ENCODE results near the gene SCNN1B.
"Not testable (repeated sequence)": the region's sequence is repeated elsewhere in the genome, so short reads cannot be mapped to it uniquely, and the experiment has no call there.

Gene SCNN1B, protein sequence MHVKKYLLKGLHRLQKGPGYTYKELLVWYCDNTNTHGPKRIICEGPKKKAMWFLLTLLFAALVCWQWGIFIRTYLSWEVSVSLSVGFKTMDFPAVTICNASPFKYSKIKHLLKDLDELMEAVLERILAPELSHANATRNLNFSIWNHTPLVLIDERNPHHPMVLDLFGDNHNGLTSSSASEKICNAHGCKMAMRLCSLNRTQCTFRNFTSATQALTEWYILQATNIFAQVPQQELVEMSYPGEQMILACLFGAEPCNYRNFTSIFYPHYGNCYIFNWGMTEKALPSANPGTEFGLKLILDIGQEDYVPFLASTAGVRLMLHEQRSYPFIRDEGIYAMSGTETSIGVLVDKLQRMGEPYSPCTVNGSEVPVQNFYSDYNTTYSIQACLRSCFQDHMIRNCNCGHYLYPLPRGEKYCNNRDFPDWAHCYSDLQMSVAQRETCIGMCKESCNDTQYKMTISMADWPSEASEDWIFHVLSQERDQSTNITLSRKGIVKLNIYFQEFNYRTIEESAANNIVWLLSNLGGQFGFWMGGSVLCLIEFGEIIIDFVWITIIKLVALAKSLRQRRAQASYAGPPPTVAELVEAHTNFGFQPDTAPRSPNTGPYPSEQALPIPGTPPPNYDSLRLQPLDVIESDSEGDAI

DNA sequence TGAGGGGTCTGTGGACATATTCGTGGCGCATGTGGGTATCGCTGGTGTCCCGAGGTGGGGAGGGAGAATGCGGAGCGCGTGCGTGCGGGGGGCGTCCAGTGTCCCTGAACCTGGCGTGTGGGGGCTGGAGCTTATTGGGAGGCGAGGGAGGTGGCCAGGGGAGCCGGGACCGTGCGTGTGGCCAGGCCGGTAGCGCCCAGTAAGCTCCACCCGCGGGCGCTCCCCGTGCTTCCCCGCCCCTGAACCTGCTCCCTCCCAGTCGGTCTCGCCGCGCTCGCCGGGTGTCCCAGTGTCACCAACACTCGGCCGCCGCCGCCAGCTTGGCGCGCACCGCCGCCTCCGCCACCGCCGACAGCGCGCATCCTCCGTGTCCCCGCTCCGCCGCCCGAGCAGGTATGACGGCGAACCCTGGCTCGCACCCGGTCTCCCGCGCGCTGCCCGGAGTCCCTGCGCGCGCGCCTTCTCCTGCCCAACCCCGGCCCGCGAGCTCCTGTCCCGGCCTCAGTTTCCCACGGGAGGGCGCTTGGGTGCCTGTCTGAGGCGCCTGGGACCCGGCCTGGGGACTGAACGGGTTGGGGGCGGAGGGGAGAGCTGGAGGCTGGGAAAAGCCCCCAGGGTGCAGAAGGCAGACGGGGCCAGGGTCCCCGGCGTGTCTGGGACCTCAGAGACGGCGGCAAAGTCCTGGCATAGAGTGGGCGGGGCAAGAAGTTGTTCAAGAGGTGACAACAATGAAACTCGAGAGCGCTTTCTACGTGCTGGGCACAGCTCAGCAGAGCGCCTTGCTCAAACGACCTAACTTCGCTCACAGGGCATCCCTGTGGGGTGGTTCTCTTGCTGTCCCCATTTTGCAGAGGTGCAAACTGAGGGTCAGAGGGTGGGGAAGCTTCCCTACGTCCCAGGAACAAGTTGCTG lies at the start of gene SCNN1B:
Gene SCNN1B, plus strand, starts transcription at position 258 of the 912 bp plus-strand sequence. CDS start 46,298 bp downstream, outside the sequence.
- DNase-seq (ENCODE audit: low read depth), result no peak

DNA sequence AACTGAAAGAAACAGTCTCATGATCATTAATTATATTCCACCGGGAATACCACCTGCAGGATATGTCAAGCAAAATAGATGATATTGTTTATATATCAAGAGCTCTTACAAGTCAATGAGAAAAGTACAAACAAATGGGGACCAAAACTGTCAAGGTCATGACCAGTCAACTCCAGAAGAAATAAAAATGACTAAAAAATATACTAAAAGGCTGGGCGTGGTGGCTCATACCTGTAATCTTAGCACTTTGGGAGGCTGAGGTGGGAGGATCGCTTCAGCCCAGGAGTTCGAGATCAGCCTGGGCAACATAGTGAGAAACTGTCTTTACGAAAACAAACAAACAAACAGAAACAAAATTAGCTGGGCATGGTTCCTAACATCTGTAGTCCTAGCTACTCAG lies 49.8 kb upstream of the SCNN1B start:
- no peak for DNase-seq (ENCODE audit: low read depth)

- DNase-seq (ENCODE audit: low read depth), result not testable (repeated sequence)
These were observed 48.5 kb upstream of the SCNN1B start for GRCh38 chr16:23253650-23254049.

DNA sequence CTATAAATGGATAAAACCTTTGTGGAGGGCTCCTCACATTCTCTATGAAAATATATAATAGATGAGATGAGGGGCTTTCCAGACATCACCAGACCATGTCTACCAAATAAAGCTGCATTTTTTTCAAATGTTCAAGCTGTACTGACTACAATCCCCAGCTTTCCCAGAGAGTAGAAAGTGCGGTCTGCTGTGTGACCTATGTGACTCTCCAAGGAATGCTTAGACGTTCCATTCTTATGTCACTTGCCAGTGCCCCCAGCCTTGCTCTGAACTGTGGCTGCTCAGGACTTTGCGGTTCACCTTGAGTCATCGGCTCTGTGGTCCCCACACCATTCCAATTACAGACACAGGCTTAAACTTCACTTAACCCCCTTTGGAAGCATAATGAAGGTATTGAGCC lies 47.8 kb upstream of the SCNN1B start:
- DNase-seq (ENCODE audit: low read depth), result peak; percentile 61

- no peak for DNase-seq (ENCODE audit: low read depth)
These were observed 47.1 kb upstream of the SCNN1B start for GRCh38 chr16:23255000-23255399.

DNA sequence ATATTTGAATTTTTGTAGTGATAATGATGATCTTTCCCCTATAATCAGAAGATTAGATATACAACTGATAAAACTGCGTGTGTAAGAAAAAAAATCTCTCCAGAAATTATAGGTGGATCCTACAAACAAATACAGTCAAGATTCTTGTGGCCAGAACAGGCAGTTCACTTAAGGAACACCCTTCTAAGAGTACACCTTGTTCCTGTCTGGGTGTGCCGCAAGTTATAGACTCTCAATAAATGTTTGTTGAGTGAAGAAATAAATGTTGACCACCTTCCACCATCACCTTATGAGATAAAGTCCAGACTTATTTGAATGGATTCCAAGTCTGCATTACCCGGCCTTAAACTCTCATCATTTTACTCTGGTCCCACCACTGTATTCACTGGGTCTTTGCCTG lies 45.7 kb upstream of the SCNN1B start:
- no peak for DNase-seq (ENCODE audit: low read depth)

DNA sequence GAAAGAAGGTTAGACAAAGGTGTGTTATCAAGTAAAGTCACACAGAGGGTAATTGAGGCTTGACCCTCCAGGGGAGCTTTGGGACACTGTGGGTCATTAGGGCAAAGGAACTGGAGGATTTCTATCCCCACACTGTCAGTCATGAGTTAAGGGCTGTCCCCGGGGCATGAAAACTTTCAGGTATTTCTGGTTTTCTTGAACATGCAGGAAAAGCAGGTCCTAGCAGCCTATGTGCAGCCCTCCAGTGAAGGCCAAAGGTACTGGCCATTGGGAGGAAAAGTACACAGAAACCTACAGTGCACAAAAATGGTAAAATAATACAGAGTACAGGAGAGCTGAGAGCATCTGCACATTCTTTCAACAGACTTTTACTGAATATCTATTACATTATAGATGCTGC lies 44.4 kb upstream of the SCNN1B start:
- no peak for DNase-seq (ENCODE audit: low read depth)

GRCh38 chr16:23258919-23259237 lies 43.2 kb upstream of the SCNN1B start:
- DNase-seq (ENCODE audit: low read depth), result no peak

- no peak for DNase-seq (ENCODE audit: low read depth)
These were observed 34.5 kb upstream of the SCNN1B start for GRCh38 chr16:23267647-23268046.

DNA sequence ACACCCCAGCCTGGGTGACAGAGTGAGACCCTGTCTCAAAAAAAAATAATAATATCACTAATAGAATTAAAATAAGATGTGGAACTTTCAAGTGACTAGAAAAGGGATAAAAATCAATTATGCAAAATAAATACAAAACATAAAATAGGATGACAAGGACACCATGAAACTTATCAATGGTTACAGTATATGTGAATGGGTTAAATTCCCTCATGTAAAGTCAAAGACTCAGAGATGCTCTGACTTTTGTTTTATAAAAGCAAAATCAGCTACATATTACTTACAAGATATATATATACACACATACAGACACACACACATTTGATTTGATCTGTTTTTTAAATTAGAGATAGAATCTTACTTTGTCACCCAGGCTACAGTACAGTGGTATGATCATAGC lies 33.5 kb upstream of the SCNN1B start:
- DNase-seq (ENCODE audit: low read depth), result no peak

- no peak for DNase-seq (ENCODE audit: low read depth)
These were observed 32.7 kb upstream of the SCNN1B start for GRCh38 chr16:23269248-23269953.

- DNase-seq (ENCODE audit: low read depth), result no peak
These were observed 31.4 kb upstream of the SCNN1B start for GRCh38 chr16:23270654-23271053.

- DNase-seq (ENCODE audit: low read depth), result peak; percentile 5
These were observed 27.1 kb upstream of the SCNN1B start for GRCh38 chr16:23274968-23275367.

DNA sequence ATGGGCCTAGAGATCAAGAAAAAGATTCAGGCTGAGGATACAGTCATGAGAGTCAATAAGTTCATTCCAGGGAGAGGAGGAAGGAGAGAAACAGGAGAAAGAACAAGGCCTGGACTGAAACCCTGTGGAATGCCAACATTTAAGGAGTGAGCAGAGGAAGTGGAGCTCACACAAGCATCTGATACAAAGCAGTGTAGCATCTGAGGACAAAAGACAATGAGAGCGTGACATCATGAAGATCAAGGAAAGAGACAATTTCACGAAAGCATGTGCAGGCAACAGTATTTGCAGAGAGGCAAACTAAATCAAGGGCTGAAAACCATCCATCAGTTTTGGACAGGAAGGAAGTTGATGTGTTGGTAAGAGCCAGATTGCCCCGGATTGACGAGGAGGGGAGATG lies 25.3 kb upstream of the SCNN1B start:
- DNase-seq (ENCODE audit: low read depth), result no peak

GRCh38 chr16:23278031-23278430 lies 24.1 kb upstream of the SCNN1B start:
- no peak for DNase-seq (ENCODE audit: low read depth)

DNA sequence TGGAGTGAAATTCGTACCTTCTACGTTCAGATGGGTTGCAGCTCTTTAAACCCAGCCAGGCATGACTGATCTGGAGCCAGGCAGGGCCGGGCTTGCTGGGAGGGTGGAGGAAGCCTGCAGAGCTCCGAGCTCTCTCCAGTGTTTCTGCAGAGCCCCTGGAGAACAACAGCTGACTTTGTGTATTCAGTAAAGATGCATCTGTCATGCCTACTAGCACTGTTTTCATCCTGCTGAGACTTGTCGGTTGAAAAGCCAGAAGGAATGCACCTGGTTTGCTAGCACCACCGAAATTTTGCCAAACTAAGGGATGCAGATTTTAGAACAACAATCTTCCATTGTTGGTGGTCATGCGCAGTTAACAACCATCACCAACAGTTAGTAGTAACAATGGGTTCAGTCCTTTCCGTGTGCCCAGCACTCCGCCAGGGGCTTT lies 22.4 kb upstream of the SCNN1B start:
- DNase-seq (ENCODE audit: low read depth), result no peak

GRCh38 chr16:23280483-23280967 lies 21.6 kb upstream of the SCNN1B start:
- peak; percentile 22 for DNase-seq (ENCODE audit: low read depth)

GRCh38 chr16:23282568-23282967 lies 19.5 kb upstream of the SCNN1B start:
- no peak for DNase-seq (ENCODE audit: low read depth)

DNA sequence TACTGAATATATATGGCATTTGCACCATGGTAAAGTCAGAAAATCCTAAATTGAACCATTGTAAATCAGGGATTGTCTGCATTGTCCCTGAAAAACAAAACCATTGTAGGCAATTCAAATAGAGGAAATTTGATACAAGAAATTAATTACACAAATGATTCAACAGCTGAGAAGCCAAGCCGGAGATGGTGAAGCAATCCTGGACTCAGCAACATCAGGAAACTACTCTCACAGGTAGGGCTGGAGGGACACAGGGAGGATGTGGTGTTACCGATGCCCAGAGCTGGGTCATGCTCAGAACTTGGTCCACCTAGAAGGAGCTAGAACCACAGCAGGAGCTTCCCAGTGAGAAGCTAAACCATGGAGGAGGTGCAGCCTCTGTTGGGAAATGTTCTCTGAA lies 18.5 kb upstream of the SCNN1B start:
- DNase-seq (ENCODE audit: low read depth), result no peak

- DNase-seq (ENCODE audit: low read depth), result no peak
These were observed 17.5 kb upstream of the SCNN1B start for GRCh38 chr16:23284584-23284983.

GRCh38 chr16:23286131-23286532 lies 16.0 kb upstream of the SCNN1B start:
- DNase-seq (ENCODE audit: low read depth), result peak; percentile 75

DNA sequence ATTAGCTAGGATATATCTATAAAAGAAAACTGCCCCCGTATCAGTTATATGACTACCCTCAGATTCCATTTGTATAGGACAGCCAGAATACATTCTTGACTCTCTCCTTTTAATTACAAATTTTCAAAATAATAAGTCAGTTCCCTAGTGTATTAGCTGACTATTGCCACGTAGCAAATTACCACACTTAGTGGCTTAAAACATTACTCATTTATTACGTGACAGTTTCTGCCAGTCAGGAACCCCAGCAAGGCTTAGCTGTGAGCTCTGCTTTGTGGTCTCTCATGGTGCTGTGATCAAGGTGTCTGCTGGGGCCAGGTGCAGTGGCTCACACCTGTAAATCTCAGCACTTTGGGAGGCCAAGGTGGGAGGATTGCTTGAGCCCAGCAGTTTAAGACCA lies 13.9 kb upstream of the SCNN1B start:
- DNase-seq (ENCODE audit: low read depth), result no peak
